Astrocyte of the hippocampus (primary cell): Measurements from ENCODE around the gene LUM.

Source experiments
- DNase-seq: peaks from one replicate; pipeline ENCODE4 v3.0.0; 2011; ENCODE audit warnings: low read depth, low spot score

LUM gene

GRCh38 chr12:91074851-91075250 lies 36.4 kb downstream of the LUM start:
- no peak for DNase-seq

GRCh38 chr12:91074154-91074709 lies 37.1 kb downstream of the LUM start:
- no peak for DNase-seq

- no peak for DNase-seq
Measured at GRCh38 chr12:91073426-91073825, 37.9 kb downstream of the LUM start.

GRCh38 chr12:91072931-91073330 lies 38.4 kb downstream of the LUM start:
- no peak for DNase-seq

GRCh38 chr12:91070936-91071335 lies 40.4 kb downstream of the LUM start:
- no peak for DNase-seq

- DNase-seq = no peak
Measured at GRCh38 chr12:91065396-91065795, 45.9 kb downstream of the LUM start.

GRCh38 chr12:91064640-91065039 lies 46.7 kb downstream of the LUM start:
- no peak for DNase-seq

GRCh38 chr12:91061091-91061490 lies 50.2 kb downstream of the LUM start:
- no peak for DNase-seq

GRCh38 chr12:91059211-91059610 lies 52.1 kb downstream of the LUM start:
- no peak for DNase-seq

GRCh38 chr12:91058786-91059185 lies 52.5 kb downstream of the LUM start:
- DNase-seq = no peak

- no peak for DNase-seq
Measured at GRCh38 chr12:91057368-91058165, 53.7 kb downstream of the LUM start, which contains the start of gene KERA. KERA (minus strand) TSS chr12:91058024; CDS start chr12:91056281, 1,743 bp downstream.

- no peak for DNase-seq
Measured at GRCh38 chr12:91056488-91056887, 54.8 kb downstream of the LUM start.

GRCh38 chr12:91055976-91056375 lies 55.3 kb downstream of the LUM start:
- DNase-seq = no peak

- DNase-seq = peak; percentile 88
Measured at GRCh38 chr12:91053951-91054715, 57.2 kb downstream of the LUM start.
